ENCODE results near the gene CCDC192. TPM values are rescaled to one million over a fixed set of nuclear protein-coding genes. Genes with fewer than 3 reads are reported as not detected.

Gene CCDC192
- total RNA-seq, 1 experiment from 2014 or later, result not detected

DNA sequence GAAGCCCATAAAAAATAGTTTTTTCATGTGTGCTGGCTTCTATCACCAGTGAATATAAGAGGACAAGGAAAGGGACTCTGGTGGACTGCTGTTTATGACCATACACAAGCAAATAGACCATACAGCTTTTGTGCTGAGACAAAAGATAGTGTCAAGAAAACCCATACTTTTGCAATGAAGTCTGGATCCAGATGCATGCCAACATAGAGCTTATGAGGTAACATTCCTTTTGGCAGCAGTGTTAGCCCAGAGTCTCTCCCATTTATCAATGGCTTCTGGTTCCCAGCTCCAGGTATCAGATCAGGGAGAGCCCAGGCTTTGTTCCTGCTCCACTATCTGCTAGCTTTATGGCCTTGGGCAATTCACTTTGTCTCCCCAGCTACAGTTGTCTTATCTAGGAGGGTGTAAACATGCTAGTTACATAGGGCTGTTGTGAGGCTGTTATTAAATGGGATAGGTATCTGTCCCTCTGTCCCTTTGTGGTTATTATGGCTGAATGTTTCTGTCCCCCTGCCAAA is 55.6 kb downstream of the CCDC192 start:
- H3K4me3 Mint-ChIP-seq (ENCODE audit: unreplicated experiment), result no peak overlapping the region
- peaks cover 20% of the 10 kb centered on the region for H3K36me3 Mint-ChIP-seq (ENCODE audit: insufficient read depth, unreplicated experiment)
- H3K27me3 Mint-ChIP-seq (ENCODE audit: insufficient read depth, unreplicated experiment), result no peaks in the 10 kb centered on the region
- H3K4me1 Mint-ChIP-seq (ENCODE audit: low read depth, unreplicated experiment), result peaks cover 50% of the 10 kb centered on the region
- intact Hi-C loops (cut with micrococcal nuclease; ENCODE audit: unreplicated experiment), result loop anchor here (1.0 to 10.0 kb wide), 7 partner anchors 16 to 916 kb away; no protein-coding TSS in a partner anchor
- H3K9me3 Mint-ChIP-seq (ENCODE audit: unreplicated experiment), result no peaks in the 10 kb centered on the region
- ChIA-PET CTCF (interaction anchor here (0.5 to 1.9 kb wide), 6 partner anchors 107 to 742 kb away, joined by 3 to 9 read pairs (median 6); no protein-coding TSS in a partner anchor), POLR2A (interaction anchor here (1.0 kb wide), 1 partner anchor 90 kb away, joined by 3 read pairs; no protein-coding TSS in a partner anchor)
- H3K27ac Mint-ChIP-seq (ENCODE audit: unreplicated experiment), result peak overlapping the region; percentile 27
- Histone ChIP-seq H3K27me3 (replicated peaks; ENCODE audit: control insufficient read depth, insufficient read depth, low read length) (no peaks in the 10 kb centered on the region), H3K4me1 (peaks cover 40% of the 10 kb centered on the region), H3K9me3 (no peaks in the 10 kb centered on the region), H3K36me3 (ENCODE audit: control insufficient read depth, insufficient read depth, low read length) (no peaks in the 10 kb centered on the region), H3K4me3 (ENCODE audit: low read depth, low read length) (no peak overlapping the region)
- BruUV-seq (replicated peaks), result no TSS peak
- TF ChIP-seq, protein P1, sequence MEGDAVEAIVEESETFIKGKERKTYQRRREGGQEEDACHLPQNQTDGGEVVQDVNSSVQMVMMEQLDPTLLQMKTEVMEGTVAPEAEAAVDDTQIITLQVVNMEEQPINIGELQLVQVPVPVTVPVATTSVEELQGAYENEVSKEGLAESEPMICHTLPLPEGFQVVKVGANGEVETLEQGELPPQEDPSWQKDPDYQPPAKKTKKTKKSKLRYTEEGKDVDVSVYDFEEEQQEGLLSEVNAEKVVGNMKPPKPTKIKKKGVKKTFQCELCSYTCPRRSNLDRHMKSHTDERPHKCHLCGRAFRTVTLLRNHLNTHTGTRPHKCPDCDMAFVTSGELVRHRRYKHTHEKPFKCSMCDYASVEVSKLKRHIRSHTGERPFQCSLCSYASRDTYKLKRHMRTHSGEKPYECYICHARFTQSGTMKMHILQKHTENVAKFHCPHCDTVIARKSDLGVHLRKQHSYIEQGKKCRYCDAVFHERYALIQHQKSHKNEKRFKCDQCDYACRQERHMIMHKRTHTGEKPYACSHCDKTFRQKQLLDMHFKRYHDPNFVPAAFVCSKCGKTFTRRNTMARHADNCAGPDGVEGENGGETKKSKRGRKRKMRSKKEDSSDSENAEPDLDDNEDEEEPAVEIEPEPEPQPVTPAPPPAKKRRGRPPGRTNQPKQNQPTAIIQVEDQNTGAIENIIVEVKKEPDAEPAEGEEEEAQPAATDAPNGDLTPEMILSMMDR (IDR thresholded peaks at IDR 0.05; ENCODE audit: insufficient read depth in 1 of 2, low read depth in 1 of 2, low read length in 1 of 2, severe bottlenecking in 1 of 2, unreplicated experiment in 1 of 2), result no peak
- peak; percentile 73 to 88 for DNase-seq

DNA sequence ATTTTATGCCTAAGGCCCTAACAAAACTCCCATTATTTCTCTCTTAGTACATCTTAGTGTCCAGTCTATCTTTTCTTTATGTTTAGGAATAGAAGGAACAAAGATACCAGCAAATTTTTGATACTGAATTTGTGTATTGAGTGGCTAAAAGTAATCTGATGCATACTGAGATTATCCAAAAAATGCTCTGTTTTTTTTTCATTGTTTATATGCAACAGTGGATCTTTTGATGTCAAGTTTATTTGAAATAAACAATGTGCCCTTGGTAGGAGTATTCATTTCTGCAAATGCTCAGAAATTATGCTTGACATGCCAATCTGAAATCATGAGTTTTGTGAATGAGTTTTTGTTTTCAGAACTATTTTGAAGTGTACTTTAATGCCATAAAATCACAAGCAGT is 58.7 kb downstream of the CCDC192 start:
- CTCF ChIA-PET, result no interaction called here
- POLR2A ChIA-PET, result no interaction called here
- no peak overlapping the region for H3K4me3 Mint-ChIP-seq (ENCODE audit: unreplicated experiment)
- Histone ChIP-seq H3K36me3 (ENCODE audit: control insufficient read depth, insufficient read depth, low read length) (no peaks in the 10 kb centered on the region), H3K4me1 (peaks cover 27% of the 10 kb centered on the region), H3K9me3 (no peaks in the 10 kb centered on the region), H3K4me3 (ENCODE audit: low read depth, low read length) (no peak overlapping the region), H3K27me3 (replicated peaks; ENCODE audit: control insufficient read depth, insufficient read depth, low read length) (no peaks in the 10 kb centered on the region)
- peaks cover 9% of the 10 kb centered on the region for H3K36me3 Mint-ChIP-seq (ENCODE audit: insufficient read depth, unreplicated experiment)
- TF ChIP-seq, protein P1 (IDR thresholded peaks at IDR 0.05; ENCODE audit: insufficient read depth in 1 of 2, low read depth in 1 of 2, low read length in 1 of 2, severe bottlenecking in 1 of 2, unreplicated experiment in 1 of 2), result no peak
- no TSS peak for BruUV-seq (replicated peaks)
- peaks cover 32% of the 10 kb centered on the region for H3K4me1 Mint-ChIP-seq (ENCODE audit: low read depth, unreplicated experiment)
- no peaks in the 10 kb centered on the region for H3K9me3 Mint-ChIP-seq (ENCODE audit: unreplicated experiment)
- intact Hi-C loops (cut with micrococcal nuclease; ENCODE audit: unreplicated experiment), result no loop called here
- H3K27me3 Mint-ChIP-seq (ENCODE audit: insufficient read depth, unreplicated experiment), result no peaks in the 10 kb centered on the region
- no peak overlapping the region for H3K27ac Mint-ChIP-seq (ENCODE audit: unreplicated experiment)
- DNase-seq, result no peak

DNA sequence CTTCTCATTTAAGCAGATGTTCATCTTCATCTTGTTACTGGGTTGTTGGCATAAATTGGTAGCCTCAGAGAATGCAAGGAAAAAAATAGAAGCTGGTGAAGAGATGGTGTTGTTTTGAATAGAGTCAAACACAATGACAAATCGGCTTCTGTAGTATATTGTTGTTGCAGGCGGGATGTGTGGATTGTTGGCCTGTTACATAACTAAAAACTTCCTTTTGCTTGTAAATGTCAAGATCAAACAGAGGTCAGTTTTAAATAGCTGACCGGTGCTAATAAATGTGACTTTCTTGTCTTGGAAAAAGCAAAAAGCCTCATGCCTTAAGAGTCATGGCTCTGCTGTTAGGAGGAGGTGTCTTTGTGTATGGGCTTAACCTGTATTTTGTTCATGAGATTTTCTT is 59.2 kb downstream of the CCDC192 start:
- TF ChIP-seq, protein P1 (IDR thresholded peaks at IDR 0.05; ENCODE audit: insufficient read depth in 1 of 2, low read depth in 1 of 2, low read length in 1 of 2, severe bottlenecking in 1 of 2, unreplicated experiment in 1 of 2), result no peak
- Mint-ChIP-seq H3K27ac (ENCODE audit: unreplicated experiment) (no peak overlapping the region), H3K9me3 (ENCODE audit: unreplicated experiment) (no peaks in the 10 kb centered on the region), H3K4me3 (ENCODE audit: unreplicated experiment) (no peak overlapping the region), H3K4me1 (ENCODE audit: low read depth, unreplicated experiment) (peaks cover 26% of the 10 kb centered on the region), H3K27me3 (ENCODE audit: insufficient read depth, unreplicated experiment) (no peaks in the 10 kb centered on the region), H3K36me3 (ENCODE audit: insufficient read depth, unreplicated experiment) (peaks cover 9% of the 10 kb centered on the region)
- no peaks in the 10 kb centered on the region for H3K36me3 ChIP-seq (ENCODE audit: control insufficient read depth, insufficient read depth, low read length)
- no peaks in the 10 kb centered on the region for H3K27me3 ChIP-seq (replicated peaks; ENCODE audit: control insufficient read depth, insufficient read depth, low read length)
- DNase-seq, result no peak
- intact Hi-C loops (cut with micrococcal nuclease; ENCODE audit: unreplicated experiment), result no loop called here
- H3K4me3 ChIP-seq (ENCODE audit: low read depth, low read length), result no peak overlapping the region
- BruUV-seq (replicated peaks), result no TSS peak
- POLR2A ChIA-PET, result no interaction called here
- CTCF ChIA-PET, result no interaction called here
- H3K4me1 ChIP-seq, result peaks cover 24% of the 10 kb centered on the region
- H3K9me3 ChIP-seq, result no peaks in the 10 kb centered on the region
